HG03571 (cell line): ENCODE data around the gene RMND5B.
A peak's percentile ranks its signal among the peaks of the same experiment; 100 is the strongest.
"Not testable (repeated sequence)": the region's sequence is repeated elsewhere in the genome, so short reads cannot be mapped to it uniquely, and the experiment has no call there.

ENCODE experiments used
- ATAC-seq: cut with Tn5 transposase; IDR thresholded peaks from one replicate; pipeline ENCODE4 v1.9.1; 2021; ENCODE audit not compliant: unreplicated experiment

The RMND5B gene

DNA sequence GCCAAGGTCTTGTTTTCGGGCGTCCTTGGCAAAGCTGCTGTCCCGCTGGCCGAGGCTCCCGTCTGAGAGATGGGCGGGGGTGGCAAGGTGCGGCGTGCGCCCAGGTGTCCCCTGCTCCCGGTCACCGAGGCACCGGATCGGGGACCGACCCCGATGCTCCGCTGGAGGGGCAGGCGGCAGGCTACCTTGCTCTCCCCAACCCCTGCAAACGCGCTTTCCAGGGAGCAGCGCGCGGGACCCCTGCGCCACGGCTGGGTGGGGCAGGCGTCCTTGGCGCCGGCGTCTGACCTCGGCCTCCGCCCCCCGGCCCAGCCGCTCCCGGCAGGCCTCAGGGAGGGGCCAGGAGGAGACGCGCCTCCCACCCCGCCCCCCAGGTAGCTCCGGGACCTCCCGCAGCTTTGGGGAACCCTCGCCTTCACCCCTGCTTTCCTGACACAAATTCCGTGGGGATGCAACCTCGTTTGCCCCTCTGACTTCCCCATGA is 16.9 kb upstream of the RMND5B start:
- no peak for ATAC-seq

DNA sequence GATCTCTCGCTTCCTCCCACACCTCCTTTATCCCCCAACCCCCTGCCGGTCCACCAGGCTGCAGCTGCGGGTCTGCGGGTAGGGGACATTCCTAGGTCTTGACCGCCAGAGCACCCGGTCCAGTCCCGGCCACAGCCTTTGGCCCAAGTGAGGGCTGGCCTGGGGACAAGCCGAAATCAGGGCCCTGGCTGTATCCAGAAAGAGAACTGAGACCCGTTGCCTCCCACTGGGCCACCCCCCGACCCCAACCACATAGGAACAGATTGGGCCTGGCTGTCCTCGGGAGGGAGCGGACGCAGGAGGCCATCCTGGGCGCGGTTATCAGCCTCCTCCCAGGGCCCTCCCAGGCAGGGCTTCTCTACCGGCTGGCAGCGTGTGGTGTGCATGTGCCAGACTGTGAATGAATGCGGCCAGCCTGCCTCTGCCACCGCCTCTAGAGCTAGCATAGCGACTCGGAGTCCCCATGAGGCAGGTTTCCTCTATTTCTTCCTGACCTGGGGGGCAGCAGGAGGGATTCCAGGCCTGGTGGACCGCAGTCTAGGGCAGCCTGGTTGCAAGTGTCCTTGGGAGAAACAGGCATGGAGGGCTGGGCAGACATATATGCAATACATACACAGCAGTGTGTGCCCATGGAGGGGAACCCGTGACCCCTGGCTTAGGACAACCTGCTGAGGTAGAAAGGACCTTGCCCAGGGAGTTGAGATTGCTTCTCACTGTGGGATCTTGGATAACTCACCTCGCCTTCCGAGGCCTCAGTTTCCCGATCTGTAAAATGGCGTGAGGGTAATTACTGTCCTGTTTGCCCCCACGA is 16.3 kb upstream of the RMND5B start:
- ATAC-seq, result no peak

DNA sequence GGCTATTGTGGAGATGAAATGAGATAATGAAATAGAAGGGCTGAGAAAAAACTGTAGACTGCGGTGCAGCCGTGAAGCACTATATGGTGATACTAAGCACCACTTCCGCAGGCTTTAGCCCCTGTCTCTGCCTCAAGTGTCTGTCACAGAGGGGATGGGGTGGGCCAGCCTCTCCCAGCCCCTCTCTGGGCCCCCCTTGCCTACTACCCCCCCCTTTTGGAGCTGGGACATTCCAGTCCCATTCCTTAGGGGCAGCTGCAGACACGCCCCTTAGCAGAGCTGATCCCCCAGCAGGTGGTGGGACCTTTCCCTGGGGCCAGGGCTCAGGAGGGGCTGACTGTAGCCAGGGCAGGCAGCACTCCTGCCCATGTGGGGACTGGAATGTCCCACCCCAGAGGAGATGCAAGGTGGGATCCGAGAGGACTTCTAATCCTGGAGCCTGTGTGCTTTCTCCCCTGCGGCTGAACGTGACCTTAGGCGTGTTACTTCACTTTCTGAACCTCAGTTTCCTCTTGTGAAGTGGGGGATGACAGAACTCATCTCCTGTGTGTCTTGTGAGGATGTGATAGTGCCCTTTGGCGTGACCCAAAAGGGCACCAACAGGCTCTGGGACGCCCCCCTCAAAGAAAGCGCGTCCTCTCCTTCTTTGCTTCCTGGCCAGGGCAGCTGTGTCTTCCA is 15.5 kb upstream of the RMND5B start:
- no peak for ATAC-seq

DNA sequence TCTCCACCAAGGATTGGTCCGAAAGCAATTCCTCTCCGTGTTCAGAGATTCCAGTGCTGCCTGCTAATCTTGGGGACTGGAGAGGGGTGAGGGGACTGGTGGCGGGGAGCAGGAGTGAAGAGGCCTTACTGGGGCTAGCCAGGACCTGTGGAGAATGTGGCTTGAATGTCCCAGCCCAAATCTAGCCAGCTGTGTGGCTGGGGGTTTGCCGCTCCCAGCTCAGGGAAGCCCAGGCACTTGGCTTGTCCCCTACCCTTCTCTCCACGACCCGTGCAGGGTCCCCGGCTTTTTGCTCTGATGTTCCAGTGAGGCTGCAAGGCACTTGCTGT is 15.0 kb upstream of the RMND5B start:
- no peak for ATAC-seq

DNA sequence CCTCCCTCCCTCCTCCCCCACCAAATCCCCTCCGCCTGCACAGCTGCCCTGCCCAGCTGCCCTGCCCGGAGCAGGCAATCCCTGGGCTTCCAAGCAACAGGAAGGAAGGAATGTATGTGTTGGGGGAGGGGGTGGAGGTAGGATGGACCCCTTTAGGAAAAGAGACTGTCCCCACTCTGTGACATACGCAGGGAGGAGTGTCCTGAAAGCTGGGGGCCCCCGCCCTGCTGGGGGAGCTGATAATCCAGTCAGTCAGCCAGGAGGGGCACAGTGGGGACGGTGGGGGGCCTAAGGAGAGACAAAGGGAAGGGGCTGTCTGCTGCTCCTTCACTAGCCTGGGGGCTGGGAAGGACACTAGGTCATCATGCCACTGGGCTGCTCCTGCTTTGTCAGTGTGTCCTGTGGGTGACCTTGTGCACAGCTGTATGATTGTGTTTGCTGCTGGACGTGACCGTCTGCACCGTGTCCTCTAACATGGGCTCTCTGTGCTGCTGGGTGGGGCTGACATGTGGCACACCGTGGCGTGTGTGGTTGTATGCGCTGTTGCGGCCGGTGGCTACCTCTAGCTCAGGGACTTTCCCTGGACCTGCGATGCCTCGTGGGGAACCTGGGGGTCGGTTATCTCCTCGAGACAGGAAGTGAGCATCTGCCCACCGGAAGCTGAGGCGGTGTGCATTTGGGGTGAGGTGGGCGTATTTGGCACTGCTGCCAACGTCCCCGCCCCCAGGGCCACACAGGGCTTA is 14.5 kb upstream of the RMND5B start:
- ATAC-seq, result peak; percentile 27

DNA sequence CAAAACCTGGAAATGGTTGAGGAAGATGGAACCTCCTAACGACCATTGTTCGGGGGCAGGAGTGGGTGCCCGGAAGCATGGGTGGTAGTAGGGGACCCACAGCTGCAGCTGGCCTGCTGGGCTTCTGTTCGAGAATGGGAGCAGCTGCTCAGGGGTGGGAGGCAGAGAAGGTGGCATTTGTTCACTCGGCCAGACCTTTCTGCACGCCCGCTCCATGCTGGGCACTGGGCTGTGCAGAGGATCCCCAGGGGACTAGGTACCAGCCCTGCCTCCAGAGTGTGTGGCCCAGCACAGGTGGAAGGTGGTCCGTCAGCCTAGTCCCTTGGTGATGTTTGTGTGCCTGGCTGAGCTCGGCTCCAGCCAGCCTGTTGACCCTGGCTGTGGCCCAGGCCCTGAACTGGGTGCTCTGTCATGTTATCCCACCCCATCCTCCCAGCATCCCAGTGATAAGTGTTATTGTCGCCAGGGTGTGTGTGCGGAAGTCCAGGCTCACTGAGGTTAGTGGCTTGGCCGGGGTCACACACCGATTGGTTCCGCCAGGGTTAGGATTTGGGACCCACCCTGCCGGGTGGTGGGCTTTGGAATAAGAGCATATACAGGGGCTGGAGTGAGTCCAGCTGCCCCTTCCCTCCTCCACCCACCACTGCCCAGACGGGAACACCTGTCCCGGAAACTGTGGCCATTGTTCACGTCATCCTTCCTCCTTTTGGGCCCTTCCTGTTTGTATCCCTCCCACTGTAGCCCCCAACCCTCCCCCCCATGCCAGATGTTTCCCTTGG is 12.7 kb upstream of the RMND5B start:
- no peak for ATAC-seq

DNA sequence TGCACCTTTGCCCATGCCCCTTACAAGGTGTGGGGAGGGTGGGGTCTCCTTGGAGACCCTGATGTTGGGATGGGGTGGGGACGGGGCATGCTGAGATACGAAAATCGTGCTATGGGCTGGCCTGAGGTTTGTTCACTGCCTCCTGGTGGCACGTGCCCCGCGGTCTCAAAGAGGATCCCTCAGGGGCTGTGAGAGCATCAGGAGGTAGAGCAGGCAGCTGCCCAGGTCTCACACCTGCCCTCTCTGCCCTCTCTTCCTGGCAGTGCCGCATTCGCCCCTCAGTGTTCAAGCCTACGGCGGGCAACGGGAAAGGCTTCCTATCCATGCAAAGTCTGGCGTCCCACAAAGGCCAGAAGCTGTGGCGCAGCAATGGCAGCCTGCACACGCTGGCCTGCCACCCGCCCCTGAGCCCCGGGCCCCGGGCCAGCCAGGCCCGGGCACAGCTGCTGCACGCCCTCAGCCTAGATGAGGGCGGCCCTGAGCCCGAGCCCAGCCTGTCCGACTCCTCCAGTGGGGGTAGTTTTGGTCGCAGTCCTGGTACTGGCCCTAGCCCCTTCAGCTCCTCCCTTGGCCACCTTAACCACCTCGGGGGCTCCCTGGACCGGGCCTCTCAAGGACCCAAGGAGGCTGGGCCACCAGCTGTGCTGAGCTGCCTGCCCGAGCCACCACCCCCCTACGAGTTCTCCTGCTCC is 10.8 kb upstream of the RMND5B start:
- no peak for ATAC-seq

DNA sequence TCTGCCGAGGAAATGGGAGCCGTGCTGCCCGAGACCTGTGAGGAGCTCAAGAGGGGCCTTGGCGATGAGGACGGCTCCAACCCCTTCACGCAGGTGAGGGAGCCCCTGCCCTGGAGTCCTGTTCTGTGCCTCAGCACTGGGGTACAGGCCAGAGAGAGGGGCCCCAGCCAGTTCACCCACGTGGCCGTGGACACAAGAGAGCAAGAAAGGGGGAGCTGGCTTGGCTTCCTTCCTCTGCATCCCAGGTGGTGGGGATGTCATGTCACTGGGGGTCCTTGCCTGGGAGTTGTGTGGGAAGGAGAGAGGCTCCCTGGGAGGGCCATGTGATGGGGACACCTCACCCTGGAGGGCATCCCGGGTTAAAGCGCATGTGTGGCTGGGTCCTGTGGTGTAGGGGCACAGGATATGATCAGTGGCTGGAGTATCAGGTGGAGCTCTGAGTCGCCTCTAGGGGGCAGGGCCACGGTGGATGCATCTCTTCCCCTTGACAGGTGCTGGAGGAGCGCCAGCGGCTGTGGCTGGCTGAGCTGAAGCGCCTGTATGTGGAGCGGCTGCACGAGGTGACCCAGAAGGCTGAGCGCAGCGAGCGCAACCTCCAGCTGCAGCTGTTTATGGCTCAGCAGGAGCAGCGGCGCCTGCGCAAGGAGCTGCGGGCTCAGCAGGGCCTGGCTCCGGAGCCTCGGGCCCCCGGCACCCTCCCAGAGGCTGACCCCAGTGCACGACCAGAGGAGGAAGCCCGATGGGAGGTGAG is 10.0 kb upstream of the RMND5B start:
- ATAC-seq, result peak; percentile 73

DNA sequence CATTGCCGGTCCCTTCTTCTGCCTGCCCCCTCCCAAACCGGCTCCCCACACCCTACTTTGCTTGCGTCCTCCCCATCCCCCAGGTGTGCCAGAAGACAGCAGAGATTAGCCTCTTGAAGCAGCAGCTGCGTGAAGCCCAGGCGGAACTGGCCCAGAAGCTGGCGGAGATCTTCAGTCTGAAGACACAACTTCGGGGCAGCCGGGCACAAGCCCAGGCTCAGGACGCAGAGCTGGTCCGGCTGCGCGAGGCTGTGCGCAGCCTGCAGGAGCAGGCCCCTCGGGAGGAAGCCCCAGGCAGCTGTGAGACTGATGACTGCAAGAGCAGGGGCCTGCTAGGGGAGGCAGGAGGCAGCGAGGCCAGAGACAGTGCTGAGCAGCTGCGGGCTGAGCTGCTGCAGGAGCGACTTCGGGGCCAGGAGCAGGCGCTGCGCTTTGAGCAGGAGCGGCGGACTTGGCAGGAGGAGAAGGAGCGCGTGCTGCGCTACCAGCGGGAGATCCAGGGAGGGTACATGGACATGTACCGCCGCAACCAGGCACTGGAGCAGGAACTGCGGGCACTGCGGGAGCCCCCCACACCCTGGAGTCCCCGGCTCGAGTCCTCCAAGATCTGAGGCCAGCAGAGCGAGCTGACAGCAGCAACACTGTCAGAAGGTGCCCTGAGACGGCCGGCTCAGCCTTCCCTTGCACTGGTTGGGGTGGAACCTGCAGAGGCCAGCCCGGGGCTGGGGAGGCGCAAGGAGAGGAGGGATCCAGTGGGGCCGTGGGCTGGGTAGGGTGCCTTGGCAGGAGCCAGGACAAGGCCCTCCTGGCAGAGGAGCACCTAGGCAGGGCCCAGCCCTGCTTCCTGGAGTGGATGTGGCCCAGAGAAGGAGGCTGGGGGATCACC is 9.2 kb upstream of the RMND5B start:
- ATAC-seq, result no peak

DNA sequence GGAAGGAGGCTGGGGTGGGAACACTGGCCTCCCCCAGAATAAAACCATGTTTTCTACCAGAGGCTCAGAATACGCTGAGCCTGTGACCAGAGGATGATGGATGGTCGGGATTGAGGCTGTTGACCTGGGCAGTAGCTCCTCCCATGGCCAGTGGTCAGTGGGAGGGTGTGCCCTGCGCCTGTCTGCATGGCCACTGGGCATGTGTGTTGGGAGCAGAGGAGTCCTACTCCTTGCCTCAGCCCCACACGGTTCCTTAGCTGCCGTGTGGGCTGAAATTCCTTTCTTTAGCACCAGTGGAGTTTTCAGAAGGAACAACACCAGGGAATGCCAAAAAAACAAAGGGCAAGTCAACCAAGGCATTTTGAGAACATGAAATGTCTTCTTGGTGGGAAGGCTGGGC is 8.5 kb upstream of the RMND5B start:
- no peak for ATAC-seq

DNA sequence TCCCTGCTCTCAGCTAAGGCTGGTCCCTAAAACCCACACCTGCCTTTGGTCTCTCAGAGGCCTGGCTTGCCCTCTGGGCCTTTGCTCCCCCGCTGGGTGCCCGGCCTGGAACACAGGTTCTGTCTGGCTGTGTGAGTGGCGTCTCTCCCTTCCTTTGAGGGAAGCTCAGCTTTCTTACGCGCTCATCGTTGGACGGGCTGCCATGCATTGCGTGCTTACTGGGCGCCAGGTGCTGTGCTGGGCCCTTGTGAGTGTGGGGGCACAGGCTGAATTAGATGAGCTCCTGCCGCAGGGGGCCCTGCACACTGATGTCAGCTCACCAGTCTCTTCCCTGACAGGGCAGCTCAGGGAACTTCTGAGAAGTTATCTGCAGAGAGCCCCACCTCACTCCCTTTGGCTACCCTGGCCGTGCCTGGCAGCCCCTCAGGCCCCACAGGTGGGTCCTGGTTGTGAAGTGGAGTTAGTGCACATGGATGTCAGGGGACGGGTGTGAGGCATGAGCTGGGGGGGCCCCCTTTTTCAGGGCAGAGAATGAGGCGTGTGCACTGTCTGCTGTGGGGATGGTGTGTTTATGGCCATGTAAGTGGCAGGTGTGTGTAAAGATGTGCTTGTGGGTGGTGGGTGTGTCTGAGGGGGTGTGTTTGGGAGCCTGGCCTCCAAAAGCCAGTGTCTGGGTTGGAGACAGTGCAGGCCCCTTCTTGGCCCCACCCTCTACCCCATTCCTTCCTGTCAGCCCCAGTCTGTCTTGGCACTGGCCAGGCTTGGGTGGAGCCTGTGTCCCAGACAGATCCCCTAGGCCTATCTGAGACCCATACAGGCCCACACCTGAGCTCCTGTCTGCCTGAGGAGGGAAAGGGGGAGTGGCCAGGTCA is 7.5 kb upstream of the RMND5B start:
- no peak for ATAC-seq

DNA sequence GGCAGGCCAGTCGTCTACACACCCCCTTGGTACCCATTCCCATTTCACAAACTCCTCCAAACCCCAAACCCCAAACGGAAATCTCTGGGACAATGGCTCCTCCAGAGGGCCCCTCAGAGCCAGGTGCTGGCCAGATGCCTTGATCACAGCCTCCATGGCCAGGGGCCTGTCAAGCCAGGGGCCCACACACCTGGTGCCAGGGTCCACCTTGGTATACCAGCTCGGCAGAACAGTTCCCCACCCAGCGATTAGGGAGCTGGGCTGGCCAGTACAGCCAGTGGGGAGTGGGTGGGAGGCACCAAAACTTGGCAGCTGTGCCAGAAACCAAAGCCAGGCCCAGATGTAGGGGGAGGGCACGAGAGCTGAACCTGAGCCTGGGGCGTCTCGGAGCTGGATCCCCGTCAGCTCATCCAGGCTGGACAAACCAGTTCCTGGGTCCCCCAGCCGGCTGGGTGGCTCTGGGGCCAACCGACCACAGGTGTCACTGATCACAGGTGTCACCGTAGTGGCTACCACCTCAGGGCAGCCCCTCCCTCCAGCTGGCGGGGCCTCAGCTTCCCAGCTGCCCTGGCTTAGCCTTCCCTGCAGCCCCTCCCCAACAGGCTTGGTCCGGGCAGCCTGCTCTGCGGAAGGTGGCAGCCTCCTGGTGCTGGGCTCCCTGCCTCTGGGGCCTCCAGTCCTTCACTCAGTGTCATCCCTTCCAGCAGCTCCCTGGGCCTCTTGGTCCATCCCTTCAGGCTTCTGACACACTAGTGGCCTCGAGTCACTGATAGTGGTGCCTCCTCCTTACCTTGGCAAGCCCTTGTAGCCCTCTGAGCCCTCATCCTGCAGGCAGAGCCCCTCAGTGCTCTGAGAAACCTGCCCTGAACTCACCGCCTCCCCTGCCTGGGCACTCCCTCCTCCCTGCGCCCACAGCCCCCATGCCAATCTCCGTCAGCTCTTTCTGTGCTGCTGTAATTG is 6.6 kb upstream of the RMND5B start:
- ATAC-seq, result no peak

DNA sequence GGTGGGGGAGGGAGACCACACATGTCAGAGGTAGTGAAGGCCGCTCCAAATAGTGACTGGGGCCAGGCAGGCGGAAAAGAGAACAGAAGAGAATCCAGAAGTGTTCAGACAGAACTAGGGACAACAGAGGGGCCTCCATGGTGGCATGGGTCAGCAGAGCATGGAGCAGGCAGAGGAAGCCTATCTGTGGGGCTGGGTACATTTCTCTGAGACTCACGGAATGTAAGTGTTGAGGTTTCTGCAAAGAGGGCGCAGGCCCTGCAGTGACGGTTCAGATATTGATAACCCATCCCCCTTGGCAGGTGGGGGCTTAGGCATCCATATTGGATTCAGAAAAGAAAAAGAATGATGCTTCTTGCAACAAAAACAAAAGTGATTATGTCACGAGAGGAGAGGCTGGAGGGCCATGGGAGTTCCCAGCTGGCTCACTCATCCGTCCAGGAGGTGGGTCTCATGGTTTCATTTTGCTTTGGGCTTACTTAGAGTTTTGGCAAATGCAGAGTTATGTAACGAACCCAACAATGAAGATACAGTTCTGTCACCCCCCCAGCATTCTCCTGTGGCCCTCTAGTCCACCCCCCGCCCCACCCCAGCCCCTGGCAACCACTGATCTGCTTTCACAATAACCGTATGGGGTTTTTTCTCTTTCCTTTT is 5.4 kb upstream of the RMND5B start:
- no peak for ATAC-seq

DNA sequence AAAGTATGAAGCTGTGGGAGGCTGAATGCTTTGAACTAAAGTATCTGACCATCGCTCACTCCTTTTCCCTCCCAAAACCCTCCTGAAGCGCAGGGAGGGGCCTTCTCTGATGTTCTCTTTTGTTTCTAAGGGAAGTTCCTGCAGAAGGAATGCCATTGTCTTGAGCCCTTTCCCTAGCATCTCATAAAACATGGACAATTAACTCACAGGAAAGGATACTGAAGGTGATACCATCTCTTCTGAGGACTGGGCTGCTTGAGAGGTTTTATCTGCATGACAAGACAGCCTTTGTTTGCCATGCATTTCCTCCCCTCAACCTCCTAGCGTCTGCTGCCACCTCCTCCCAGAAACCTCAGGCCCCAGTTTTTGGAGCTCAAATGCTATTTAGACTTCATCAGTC is 4.3 kb upstream of the RMND5B start:
- ATAC-seq, result no peak

DNA sequence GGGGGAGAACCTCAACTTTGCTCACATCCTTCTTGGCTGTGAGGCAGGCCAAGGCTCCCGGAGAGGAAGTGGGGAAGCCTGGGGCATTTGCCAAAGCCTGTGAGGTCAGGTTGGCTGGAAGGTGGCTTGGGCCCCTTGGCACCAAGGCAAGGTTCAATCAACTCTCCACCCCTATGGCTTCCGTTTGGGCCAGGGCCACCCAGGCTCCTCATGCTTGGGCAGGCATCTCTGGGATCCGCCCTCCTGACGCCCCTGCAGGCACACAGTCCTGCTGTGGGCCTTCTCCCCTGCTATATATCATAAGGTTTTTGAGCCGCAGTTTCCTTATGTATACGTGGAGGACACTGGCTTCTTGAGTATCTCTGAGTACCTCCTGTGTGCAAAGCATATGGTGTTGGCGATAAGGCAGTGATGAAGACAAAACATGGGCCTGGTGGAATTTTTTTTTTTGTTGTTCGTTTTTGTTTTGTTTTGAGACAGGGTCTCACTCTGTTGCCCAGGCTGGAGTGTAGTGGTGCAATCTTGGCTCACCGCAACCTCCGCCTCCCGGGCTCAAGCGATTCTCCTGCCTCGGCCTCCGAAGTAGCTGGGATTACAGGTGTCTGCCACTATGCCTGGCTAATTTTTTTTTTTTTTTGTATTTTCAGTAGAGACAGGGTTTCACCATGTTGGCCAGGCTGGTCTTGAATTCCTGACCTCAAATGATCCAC is 3.4 kb upstream of the RMND5B start:
- ATAC-seq, result not testable (repeated sequence)

DNA sequence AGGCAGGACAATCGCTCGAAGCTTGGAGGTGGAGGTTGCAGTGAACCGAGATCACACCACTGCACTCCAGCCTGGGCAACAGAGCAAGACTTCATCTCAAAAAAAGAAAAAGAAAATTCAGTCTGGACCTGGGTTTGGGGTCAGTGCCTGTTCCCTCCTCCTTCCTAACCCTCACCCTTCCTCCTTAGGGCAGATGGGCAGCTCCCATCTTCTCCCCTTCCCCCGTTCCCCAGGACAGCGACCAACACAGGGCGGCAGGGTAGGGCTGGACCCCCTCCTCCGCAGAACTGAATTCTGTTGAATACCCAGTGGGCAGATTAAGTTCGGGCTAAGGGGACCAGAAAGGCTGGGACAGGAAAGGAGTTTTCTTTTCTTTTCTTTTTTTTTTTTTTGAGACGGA is 1.5 kb upstream of the RMND5B start:
- no peak for ATAC-seq
